ENCODE measurements around the gene TCAIM.

The TCAIM gene

DNA sequence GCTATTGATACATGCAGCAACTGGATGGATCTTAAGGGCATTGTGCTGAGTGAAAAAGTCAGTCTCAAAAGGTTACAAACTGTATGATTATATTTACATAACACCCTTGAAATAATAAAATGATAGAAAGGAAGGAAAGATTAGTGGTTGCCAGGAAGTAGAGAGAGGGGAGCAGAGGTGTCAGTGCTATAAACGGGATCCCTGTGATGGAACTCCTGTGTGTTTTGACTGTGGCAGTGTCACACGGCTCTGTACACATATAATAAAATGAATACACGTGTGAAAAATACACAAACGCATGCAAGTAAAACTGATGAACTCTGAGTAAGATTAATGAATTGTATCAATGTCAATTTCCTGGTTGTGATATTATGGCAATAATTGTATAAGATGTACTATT lies 60.3 kb downstream of the TCAIM start:
- TF ChIP-seq CTCF (IDR thresholded peaks at IDR 0.05; ENCODE audit: low read depth, low read length) = no peak
- H3K4me3 ChIP-seq (ENCODE audit: low read depth, low read length) = no peak overlapping the region

DNA sequence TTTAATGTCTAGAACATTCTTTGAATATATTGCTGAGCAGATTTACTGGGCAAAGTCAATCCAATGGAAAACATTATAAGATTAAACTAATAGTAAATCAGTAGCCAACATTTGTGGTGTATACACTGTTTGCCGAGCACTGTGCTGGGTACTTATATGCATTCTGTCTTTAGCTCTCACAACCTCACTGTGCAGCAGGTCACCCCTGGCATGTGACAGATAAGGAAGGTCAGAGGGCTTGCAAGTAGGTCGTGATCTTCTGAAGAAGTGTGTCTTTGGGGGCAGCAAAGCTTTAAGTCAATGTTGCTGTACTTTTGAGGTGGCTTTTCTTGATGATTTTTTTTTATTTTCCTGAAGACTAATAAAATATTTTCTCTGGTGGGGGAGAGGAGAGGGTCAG lies 62.2 kb downstream of the TCAIM start:
- TF ChIP-seq CTCF (IDR thresholded peaks at IDR 0.05; ENCODE audit: low read depth, low read length) = no peak
- H3K4me3 ChIP-seq (ENCODE audit: low read depth, low read length) = no peak overlapping the region

DNA sequence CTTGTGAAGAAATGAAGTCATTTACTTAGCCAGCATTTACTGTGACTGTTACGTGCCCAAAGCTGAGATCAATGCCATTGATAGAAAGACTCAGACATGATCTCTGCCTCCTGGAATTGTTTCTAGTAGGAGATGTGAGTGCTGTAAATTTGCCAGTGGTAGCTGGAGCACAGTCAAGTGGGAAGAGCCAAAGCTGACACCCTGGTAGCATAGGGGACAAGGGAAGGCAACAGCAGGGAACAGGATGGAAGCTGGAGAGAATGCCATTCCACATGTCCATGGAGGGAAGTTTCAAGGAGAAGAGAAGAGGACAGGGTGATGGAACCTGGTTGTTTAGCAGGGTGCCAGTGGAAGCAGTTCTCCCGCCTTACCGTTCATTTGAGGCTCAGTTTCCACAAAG lies 64.0 kb downstream of the TCAIM start:
- H3K4me3 ChIP-seq (ENCODE audit: low read depth, low read length) = no peak overlapping the region
- no peak for TF ChIP-seq CTCF (IDR thresholded peaks at IDR 0.05; ENCODE audit: low read depth, low read length)

DNA sequence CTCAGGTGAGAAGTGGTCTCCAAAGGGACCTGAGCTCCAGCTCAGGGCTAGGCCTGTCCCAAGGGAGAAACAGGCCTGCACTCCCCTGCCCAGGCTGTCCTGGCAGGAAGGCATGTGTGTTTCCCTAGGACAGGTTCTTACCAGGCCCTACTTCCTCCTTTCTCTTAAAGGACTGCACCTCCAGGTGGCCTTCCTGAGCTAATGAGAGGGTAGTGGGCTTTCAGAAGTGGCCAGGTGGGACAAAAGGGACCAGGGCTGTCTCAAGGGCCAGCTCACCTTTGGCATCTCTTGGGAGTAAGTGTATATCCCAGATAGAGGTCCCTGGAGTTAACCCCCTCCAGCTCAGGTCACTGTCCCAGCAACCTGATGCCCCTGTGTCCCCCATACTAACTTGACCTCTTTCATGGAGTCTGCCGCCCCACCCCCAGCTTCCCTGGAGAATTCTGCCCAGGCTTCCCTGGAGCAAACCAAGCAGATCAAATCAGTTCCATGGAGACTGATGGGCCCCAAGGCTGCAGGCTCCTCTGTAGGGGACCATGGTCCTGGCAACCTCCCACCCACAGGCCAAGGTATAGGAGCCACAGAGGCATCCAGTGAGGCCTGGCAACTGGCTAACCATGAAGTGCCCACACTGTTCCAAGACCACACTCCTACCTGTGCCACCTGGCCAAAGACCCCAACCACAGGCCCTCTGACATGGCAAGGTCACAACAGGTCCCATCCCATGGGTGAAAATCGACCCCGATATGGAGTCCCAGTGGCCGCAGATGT lies 71.3 kb downstream of the TCAIM start:
- H3K4me3 ChIP-seq (ENCODE audit: low read depth, low read length) = no peak overlapping the region
- TF ChIP-seq CTCF (IDR thresholded peaks at IDR 0.05; ENCODE audit: low read depth, low read length) = no peak

- H3K4me3 ChIP-seq (ENCODE audit: low read depth, low read length) = no peak overlapping the region
- no peak for TF ChIP-seq CTCF (IDR thresholded peaks at IDR 0.05; ENCODE audit: low read depth, low read length)
Observed at GRCh38 chr3:44411031-44411645, 72.6 kb downstream of the TCAIM start.

DNA sequence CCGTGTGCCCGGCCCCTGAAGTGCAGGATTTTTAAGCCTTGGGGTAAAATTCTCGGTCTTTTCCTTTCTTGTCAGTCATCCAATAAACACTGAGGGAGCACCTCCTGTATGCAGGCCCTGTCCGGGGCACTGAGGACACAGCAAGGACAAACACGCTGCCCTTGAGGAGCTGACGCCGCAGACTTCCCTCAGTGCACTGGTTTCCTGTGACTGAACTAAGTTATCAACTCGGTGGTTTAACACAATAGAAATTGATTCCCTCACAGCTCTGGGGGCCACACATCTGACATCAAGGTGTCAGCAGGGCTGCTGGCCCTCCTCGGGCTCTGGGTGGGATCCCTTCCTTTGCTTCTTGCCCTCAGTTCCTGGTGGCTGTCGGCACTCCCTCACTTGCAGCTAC lies 73.8 kb downstream of the TCAIM start:
- TF ChIP-seq CTCF (IDR thresholded peaks at IDR 0.05; ENCODE audit: low read depth, low read length) = no peak
- no peak overlapping the region for H3K4me3 ChIP-seq (ENCODE audit: low read depth, low read length)

GRCh38 chr3:44414517-44415090 lies 76.0 kb downstream of the TCAIM start:
- no peak for TF ChIP-seq CTCF (IDR thresholded peaks at IDR 0.05; ENCODE audit: low read depth, low read length)
- H3K4me3 ChIP-seq (ENCODE audit: low read depth, low read length) = no peak overlapping the region

Data from WI38 (cell line).